PC-3 (cell line): ENCODE data around the gene CPNE7. TPM values are rescaled to one million over a fixed set of nuclear protein-coding genes. Genes with fewer than 3 reads are reported as not detected.
A peak's percentile ranks its signal among the peaks of the same experiment; 100 is the strongest.

Source experiments
- ATAC-seq: fragments of 200-7000 bp; cut with Tn5 transposase; 2 replicates; pipeline ENCODE4 v1.9.1; 2020; ENCODE audit warnings: mild to moderate bottlenecking, moderate library complexity
- BruUV-seq: library from RNA; stranded (reverse); fragments of 400-500 nt; replicated peaks from 2 replicates; lab custom pipeline; 2021; lab: Mats Ljungman, UMichigan
- CTCF ChIA-PET: fragments of 300-600 bp; sonication (Branson Sonifier 250); formaldehyde crosslinking; loops from one replicate; lab custom pipeline; 2022; ENCODE audit warnings: antibody characterized with exemption; lab: Charles Lee
- POLR2A ChIA-PET: fragments of 300-600 bp; sonication (Branson Sonifier 250); formaldehyde crosslinking; loops from one replicate; lab custom pipeline; 2022; ENCODE audit warnings: antibody characterized with exemption; ENCODE audit not compliant: unreplicated experiment; lab: Charles Lee
- DNase-seq: peaks from one replicate; pipeline ENCODE4 v3.0.0-alpha.2; 2015
- H2AFZ ChIP-seq: fragments of 300-600 bp; sonication (generic); 2 replicates; pipeline ENCODE4 v1.6.0; 2016; ENCODE audit warnings: antibody characterized with exemption, low read length
- H3F3A ChIP-seq: fragments of 300-600 bp; sonication (generic); one replicate; pipeline ENCODE4 v1.6.0; 2017; ENCODE audit warnings: antibody characterized with exemption, low read length, control low read depth, mild to moderate bottlenecking; ENCODE audit not compliant: unreplicated experiment
- H3K27ac ChIP-seq: fragments of 300-600 bp; sonication (generic); 2 replicates; pipeline ENCODE4 v1.5.1; 2016; ENCODE audit warnings: mild to moderate bottlenecking, low read length
- H3K27me3 ChIP-seq: fragments of 300-600 bp; sonication (generic); 2 replicates; pipeline ENCODE4 v1.6.1; 2016; ENCODE audit warnings: low read length, mixed read lengths
- H3K36me3 ChIP-seq: fragments of 300-600 bp; sonication (generic); 2 replicates; pipeline ENCODE4 v1.6.1; 2016; ENCODE audit warnings: low read depth, mixed run types, low read length, mixed read lengths
- H3K4me1 ChIP-seq: fragments of 300-600 bp; sonication (generic); 2 replicates; pipeline ENCODE4 v1.5.1; 2016; ENCODE audit warnings: low read length; ENCODE audit not compliant: insufficient read depth
- H3K4me2 ChIP-seq: fragments of 300-600 bp; sonication (generic); 2 replicates; pipeline ENCODE4 v1.6.0; 2016; ENCODE audit warnings: low read length
- H3K4me3 ChIP-seq: fragments of 300-600 bp; sonication (generic); 2 replicates; pipeline ENCODE4 v1.5.1; 2016; ENCODE audit warnings: mild to moderate bottlenecking, low read length, mixed read lengths
- H3K79me2 ChIP-seq: fragments of 300-600 bp; sonication (generic); 2 replicates; pipeline ENCODE4 v1.6.1; 2017; ENCODE audit warnings: low read length, mixed read lengths
- H3K9ac ChIP-seq: fragments of 300-600 bp; sonication (generic); 2 replicates; pipeline ENCODE4 v1.6.0; 2016; ENCODE audit warnings: mild to moderate bottlenecking, low read length
- H3K9me2 ChIP-seq: fragments of 300-600 bp; sonication (generic); replicated peaks from 2 replicates; pipeline ENCODE4 v1.6.1; 2016; ENCODE audit warnings: mixed run types, low read length, mixed read lengths
- H3K9me3 ChIP-seq: fragments of 300-600 bp; sonication (generic); 2 replicates; pipeline ENCODE4 v1.6.1; 2016; ENCODE audit warnings: low read length, mixed read lengths
- H4K20me1 ChIP-seq: fragments of 300-600 bp; sonication (generic); 2 replicates; pipeline ENCODE4 v1.6.1; 2016; ENCODE audit warnings: low read length, mixed read lengths
- CTCF ChIP-seq: fragments of 300-600 bp; sonication (generic); conservative IDR thresholded peaks from 2 replicates; pipeline ENCODE4 v1.5.1; 2017; ENCODE audit warnings: antibody characterized with exemption, low read depth, mild to moderate bottlenecking, low read length
- EZH2 ChIP-seq: fragments of 300-600 bp; sonication (generic); IDR thresholded peaks from one replicate; pipeline ENCODE4 v1.6.1; 2017; ENCODE audit warnings: antibody characterized with exemption, mild to moderate bottlenecking, low read length; ENCODE audit not compliant: unreplicated experiment
- EZH2phosphoT487 ChIP-seq: fragments of 300-600 bp; sonication (generic); IDR thresholded peaks from 2 replicates; pipeline ENCODE4 v1.6.1; 2018; ENCODE audit warnings: mild to moderate bottlenecking, antibody characterized with exemption, low read length, borderline replicate concordance
- intact Hi-C: fragments of 100-400 bp; cut with micrococcal nuclease; formaldehyde crosslinking; loops from 2 replicates; pipeline ENCODE4 v1.9.0; 2023
- total RNA-seq: library from RNA; depleted of rRNA; stranded (reverse); fragments of >200 nt; gene quantifications from 2 replicates; pipeline ENCODE4 v1.2.3, GENCODE V29; 2014

CPNE7 gene
- total RNA-seq, 1 experiment from 2014 or later, result 29.7 TPM

- no peak overlapping the region for H3K9ac ChIP-seq
- POLR2A ChIA-PET, result interaction anchor here (0.6 kb wide), 1 partner anchor 13 kb away, joined by 52 read pairs; no protein-coding TSS in a partner anchor
- no peak overlapping the region for H3K4me2 ChIP-seq
- no peak overlapping the region for H2AFZ ChIP-seq
- TF ChIP-seq CTCF, result no peak
- TF ChIP-seq EZH2phosphoT487, result no peak
- no peaks in the 10 kb centered on the region for H3K27me3 ChIP-seq
- CTCF ChIA-PET, result no interaction called here
- H3K79me2 ChIP-seq, result no peaks in the 10 kb centered on the region
- H3K4me1 ChIP-seq, result no peaks in the 10 kb centered on the region
- intact Hi-C loops, result loop anchor here (1.0 kb wide), 1 partner anchor 26 kb away; no protein-coding TSS in a partner anchor
- no peaks in the 10 kb centered on the region for H4K20me1 ChIP-seq
- no peaks in the 10 kb centered on the region for H3K9me2 ChIP-seq
- no TSS peak for BruUV-seq
- H3K9me3 ChIP-seq, result no peaks in the 10 kb centered on the region
- no peaks in the 10 kb centered on the region for H3F3A ChIP-seq
- ATAC-seq (no peak), DNase-seq (no peak)
- H3K27ac ChIP-seq, result no peak overlapping the region
- no peaks in the 10 kb centered on the region for H3K36me3 ChIP-seq
- H3K4me3 ChIP-seq, result no peak overlapping the region
Measured at GRCh38 chr16:89615176-89615575, 39.6 kb downstream of the CPNE7 start.

- intact Hi-C loops, result loop anchor here (1.0 kb wide), 1 partner anchor 26 kb away; no protein-coding TSS in a partner anchor
- Histone ChIP-seq H3K4me1 (no peaks in the 10 kb centered on the region), H3K9ac (no peak overlapping the region), H3F3A (no peaks in the 10 kb centered on the region), H4K20me1 (no peaks in the 10 kb centered on the region), H3K9me2 (no peaks in the 10 kb centered on the region), H3K4me2 (no peak overlapping the region), H3K27ac (no peak overlapping the region), H2AFZ (no peak overlapping the region), H3K27me3 (no peaks in the 10 kb centered on the region), H3K4me3 (no peak overlapping the region), H3K36me3 (no peaks in the 10 kb centered on the region), H3K79me2 (no peaks in the 10 kb centered on the region), H3K9me3 (no peaks in the 10 kb centered on the region)
- CTCF ChIA-PET, result no interaction called here
- POLR2A ChIA-PET, result interaction anchor here (0.6 kb wide), 1 partner anchor 13 kb away, joined by 52 read pairs; no protein-coding TSS in a partner anchor
- TF ChIP-seq CTCF (peak; percentile 68), EZH2phosphoT487 (no peak)
- DNase-seq (no peak), ATAC-seq (0 out of 2 replicates have a peak, but pooled peaks have one; percentile 24)
- BruUV-seq, result no TSS peak
Measured at GRCh38 chr16:89615596-89616090, 40.1 kb downstream of the CPNE7 start.

- CTCF ChIA-PET, result no interaction called here
- no peak overlapping the region for H3K4me2 ChIP-seq
- no peak overlapping the region for H3K4me3 ChIP-seq
- no peak overlapping the region for H2AFZ ChIP-seq
- H3K36me3 ChIP-seq, result no peaks in the 10 kb centered on the region
- POLR2A ChIA-PET, result no interaction called here
- BruUV-seq, result no TSS peak
- ATAC-seq, result no peak
- H3K9me2 ChIP-seq, result no peaks in the 10 kb centered on the region
- H3F3A ChIP-seq, result no peaks in the 10 kb centered on the region
- no peak overlapping the region for H3K9ac ChIP-seq
- H3K4me1 ChIP-seq, result no peaks in the 10 kb centered on the region
- TF ChIP-seq EZH2 (no peak), EZH2phosphoT487 (no peak), CTCF (no peak)
- no peaks in the 10 kb centered on the region for H3K79me2 ChIP-seq
- H3K27me3 ChIP-seq, result no peaks in the 10 kb centered on the region
- intact Hi-C loops, result no loop called here
- DNase-seq, result no peak
- H4K20me1 ChIP-seq, result no peaks in the 10 kb centered on the region
- no peaks in the 10 kb centered on the region for H3K9me3 ChIP-seq
- H3K27ac ChIP-seq, result no peak overlapping the region
Measured at GRCh38 chr16:89616623-89617022, 41.1 kb downstream of the CPNE7 start.
